A673 (cell line): ENCODE data around the gene TRNAU1AP. TPM values are rescaled to one million over a fixed set of nuclear protein-coding genes. Genes with fewer than 3 reads are reported as not detected.
"Not testable (repeated sequence)": the region's sequence is repeated elsewhere in the genome, so short reads cannot be mapped to it uniquely, and the experiment has no call there.

ENCODE experiments used
- BruUV-seq: library from RNA; stranded (reverse); fragments of 400-500 nt; replicated peaks from 2 replicates; lab custom pipeline; 2021; lab: Mats Ljungman, UMichigan
- CTCF ChIA-PET: fragments of 300-600 bp; sonication (Branson Sonifier 250); formaldehyde crosslinking; loops from one replicate; lab custom pipeline; 2022; ENCODE audit warnings: antibody characterized with exemption; lab: Charles Lee
- POLR2A ChIA-PET: fragments of 300-600 bp; sonication (Branson Sonifier 250); formaldehyde crosslinking; loops from one replicate; lab custom pipeline; 2022; ENCODE audit warnings: antibody characterized with exemption; ENCODE audit not compliant: low non-redundant PET; lab: Charles Lee
- DNase-seq: peaks from one replicate; pipeline ENCODE4 v3.0.0-alpha.2; 2015; ENCODE audit warnings: low spot score
- H3K27ac ChIP-seq: fragments of 200-600 bp; sonication (generic); 2 replicates; pipeline ENCODE4 v1.5.1; 2016; ENCODE audit warnings: mixed run types, low read depth, mild to moderate bottlenecking, mixed read lengths, antibody characterized with exemption, low read length; ENCODE audit not compliant: poor library complexity, severe bottlenecking
- H3K27me3 ChIP-seq: fragments of 200-600 bp; sonication (generic); replicated peaks from 2 replicates; pipeline ENCODE4 v1.6.1; 2017; ENCODE audit warnings: mixed run types, low read depth, mild to moderate bottlenecking, mixed read lengths, antibody characterized with exemption, low read length; ENCODE audit not compliant: insufficient read depth, poor library complexity
- H3K36me3 ChIP-seq: fragments of 200-600 bp; sonication (generic); 2 replicates; pipeline ENCODE4 v1.6.1; 2016; ENCODE audit warnings: mixed run types, mild to moderate bottlenecking, mixed read lengths, antibody characterized with exemption, low read length; ENCODE audit not compliant: insufficient read depth, poor library complexity, severe bottlenecking
- H3K4me1 ChIP-seq: fragments of 200-600 bp; sonication (generic); 2 replicates; pipeline ENCODE4 v1.6.1; 2017; ENCODE audit warnings: mixed run types, mild to moderate bottlenecking, mixed read lengths, antibody characterized with exemption, low read length; ENCODE audit not compliant: insufficient read depth, poor library complexity, severe bottlenecking
- H3K4me3 ChIP-seq: fragments of 200-600 bp; sonication (generic); 2 replicates; pipeline ENCODE4 v1.5.1; 2016; ENCODE audit warnings: low read depth, mixed run types, mild to moderate bottlenecking, mixed read lengths, low read length; ENCODE audit not compliant: poor library complexity, severe bottlenecking
- H3K9me3 ChIP-seq: fragments of 200-600 bp; sonication (generic); 2 replicates; pipeline ENCODE4 v1.6.1; 2016; ENCODE audit warnings: mixed run types, low read depth, mild to moderate bottlenecking, mixed read lengths, antibody characterized with exemption, low read length; ENCODE audit not compliant: poor library complexity, severe bottlenecking
- EZH2 ChIP-seq: fragments of 200-600 bp; sonication (generic); IDR thresholded peaks from 2 replicates; pipeline ENCODE4 v1.6.1; 2017; ENCODE audit warnings: borderline replicate concordance, low read depth, mild to moderate bottlenecking, mixed read lengths, antibody characterized with exemption, low read length; ENCODE audit not compliant: poor library complexity, severe bottlenecking
- intact Hi-C: fragments of 100-400 bp; cut with micrococcal nuclease; formaldehyde crosslinking; loops from one replicate; pipeline ENCODE4 v1.10.0; 2022; ENCODE audit not compliant: unreplicated experiment
- total RNA-seq: library from RNA; stranded (reverse); gene quantifications from 2 replicates; pipeline ENCODE4 v1.2.3, GENCODE V29; 2021
- TF ChIP-seq, protein P1 (sequence below): fragments of 300-800, 200-600 bp; sonication (generic); conservative IDR thresholded peaks from 2 replicates; pipeline ENCODE4 v1.5.1; 2017; ENCODE audit warnings: low read depth, mild to moderate bottlenecking, antibody characterized with exemption, low read length, moderate library complexity, mixed read lengths

The TRNAU1AP gene
- total RNA-seq, 1 experiment from 2014 or later, result 33.8 TPM

DNA sequence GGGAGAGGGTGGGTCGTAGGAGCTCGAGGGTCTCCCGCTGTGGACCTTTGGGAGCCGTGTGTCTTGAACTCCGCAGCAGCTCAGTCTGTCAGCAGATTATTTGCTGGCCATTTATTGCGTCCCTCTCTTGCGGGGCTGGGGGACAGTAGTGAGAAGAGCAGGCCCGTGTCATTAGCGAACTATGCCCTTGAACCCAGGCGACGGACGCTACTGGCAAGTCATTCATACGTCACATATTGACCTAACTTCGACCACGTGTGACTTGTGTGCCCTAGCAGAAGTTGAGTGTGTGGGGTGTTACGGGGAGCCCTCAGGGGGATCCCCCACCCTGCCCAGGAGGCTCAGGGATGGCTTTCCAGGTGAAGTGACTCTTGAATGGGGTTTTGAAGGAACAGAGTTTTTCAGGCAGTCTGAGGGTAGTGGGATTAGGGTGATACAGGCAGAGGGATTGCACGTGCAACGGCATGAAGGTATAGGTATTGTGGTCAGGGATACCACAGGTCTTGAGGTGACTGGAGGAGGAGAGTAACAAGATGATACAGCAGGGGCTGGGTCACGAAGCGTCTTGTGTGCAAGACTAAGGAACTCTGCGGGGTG is 34.0 kb upstream of the TRNAU1AP start:
- BruUV-seq, result TSS peak; percentile 29
- TF ChIP-seq, protein P1, sequence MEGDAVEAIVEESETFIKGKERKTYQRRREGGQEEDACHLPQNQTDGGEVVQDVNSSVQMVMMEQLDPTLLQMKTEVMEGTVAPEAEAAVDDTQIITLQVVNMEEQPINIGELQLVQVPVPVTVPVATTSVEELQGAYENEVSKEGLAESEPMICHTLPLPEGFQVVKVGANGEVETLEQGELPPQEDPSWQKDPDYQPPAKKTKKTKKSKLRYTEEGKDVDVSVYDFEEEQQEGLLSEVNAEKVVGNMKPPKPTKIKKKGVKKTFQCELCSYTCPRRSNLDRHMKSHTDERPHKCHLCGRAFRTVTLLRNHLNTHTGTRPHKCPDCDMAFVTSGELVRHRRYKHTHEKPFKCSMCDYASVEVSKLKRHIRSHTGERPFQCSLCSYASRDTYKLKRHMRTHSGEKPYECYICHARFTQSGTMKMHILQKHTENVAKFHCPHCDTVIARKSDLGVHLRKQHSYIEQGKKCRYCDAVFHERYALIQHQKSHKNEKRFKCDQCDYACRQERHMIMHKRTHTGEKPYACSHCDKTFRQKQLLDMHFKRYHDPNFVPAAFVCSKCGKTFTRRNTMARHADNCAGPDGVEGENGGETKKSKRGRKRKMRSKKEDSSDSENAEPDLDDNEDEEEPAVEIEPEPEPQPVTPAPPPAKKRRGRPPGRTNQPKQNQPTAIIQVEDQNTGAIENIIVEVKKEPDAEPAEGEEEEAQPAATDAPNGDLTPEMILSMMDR, result no peak
- TF ChIP-seq EZH2, result no peak
- intact Hi-C loops, result loop anchor here (2.0 to 10.0 kb wide), 4 partner anchors 63 to 358 kb away; no protein-coding TSS in a partner anchor
- ChIA-PET CTCF (interaction anchor here (0.5 to 2.4 kb wide), 4 partner anchors 63 to 358 kb away, joined by 3 to 8 read pairs (median 6); no protein-coding TSS in a partner anchor), POLR2A (interaction anchor here (0.5 kb wide), 1 partner anchor 430 kb away, joined by 3 read pairs; the partner anchor contains the start of gene EYA3)
- no peak for DNase-seq
- Histone ChIP-seq H3K4me3 (peak overlapping the region; percentile 66), H3K27me3 (no peaks in the 10 kb centered on the region), H3K9me3 (no peaks in the 10 kb centered on the region), H3K36me3 (peaks cover 9% of the 10 kb centered on the region), H3K4me1 (peaks cover 18% of the 10 kb centered on the region), H3K27ac (peak overlapping the region; percentile 96)

DNA sequence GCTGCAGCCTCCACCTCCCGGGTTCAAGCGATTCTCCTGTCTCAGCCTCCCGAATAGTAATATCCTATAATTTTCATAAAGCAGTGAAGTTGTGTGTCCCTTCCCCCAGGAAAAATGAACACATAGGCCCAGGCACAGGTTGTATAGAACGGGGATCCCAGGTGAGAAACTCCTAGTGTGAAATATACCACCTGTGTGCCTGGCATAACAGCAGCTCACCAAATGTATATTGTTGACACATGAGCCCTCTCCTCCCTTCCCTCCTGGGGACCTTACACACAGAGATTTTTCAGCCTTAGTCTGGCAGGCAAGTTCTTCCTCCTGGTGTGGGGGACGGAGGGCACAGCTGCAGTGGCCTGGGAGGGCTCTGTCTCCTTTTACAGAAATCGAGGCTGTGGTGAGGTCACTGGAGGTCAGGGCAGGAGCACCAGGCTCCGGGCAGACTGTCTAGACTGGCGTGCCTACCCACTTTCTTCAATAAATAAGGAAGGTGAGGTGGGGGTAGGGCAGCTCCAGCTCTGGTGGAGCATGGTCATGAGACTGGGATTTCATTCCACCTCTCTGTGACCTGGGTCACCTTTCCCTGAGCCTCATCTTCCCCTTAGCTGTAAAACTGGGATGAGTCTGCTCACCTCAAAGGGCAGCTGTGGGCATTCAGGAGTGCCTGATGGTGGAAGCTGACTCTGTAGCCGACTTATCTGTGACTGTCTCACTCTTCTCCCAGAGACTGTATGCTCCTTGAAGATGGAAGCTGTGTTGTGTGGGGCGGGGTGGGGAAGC is 32.7 kb upstream of the TRNAU1AP start:
- Histone ChIP-seq H3K27ac (peak overlapping the region; percentile 46), H3K4me1 (peaks cover 18% of the 10 kb centered on the region), H3K27me3 (no peaks in the 10 kb centered on the region), H3K4me3 (peak overlapping the region; percentile 66), H3K36me3 (peaks cover 13% of the 10 kb centered on the region), H3K9me3 (no peaks in the 10 kb centered on the region)
- POLR2A ChIA-PET, result no interaction called here
- intact Hi-C loops, result loop anchor here (2.0 to 10.0 kb wide), 4 partner anchors 62 to 357 kb away; no protein-coding TSS in a partner anchor
- CTCF ChIA-PET, result interaction anchor here (0.5 kb wide), 1 partner anchor 217 kb away, joined by 4 read pairs; the partner anchor contains the start of gene YTHDF2
- DNase-seq, result no peak
- BruUV-seq, result no TSS peak
- TF ChIP-seq EZH2, result no peak
- TF ChIP-seq, protein P1, result no peak

DNA sequence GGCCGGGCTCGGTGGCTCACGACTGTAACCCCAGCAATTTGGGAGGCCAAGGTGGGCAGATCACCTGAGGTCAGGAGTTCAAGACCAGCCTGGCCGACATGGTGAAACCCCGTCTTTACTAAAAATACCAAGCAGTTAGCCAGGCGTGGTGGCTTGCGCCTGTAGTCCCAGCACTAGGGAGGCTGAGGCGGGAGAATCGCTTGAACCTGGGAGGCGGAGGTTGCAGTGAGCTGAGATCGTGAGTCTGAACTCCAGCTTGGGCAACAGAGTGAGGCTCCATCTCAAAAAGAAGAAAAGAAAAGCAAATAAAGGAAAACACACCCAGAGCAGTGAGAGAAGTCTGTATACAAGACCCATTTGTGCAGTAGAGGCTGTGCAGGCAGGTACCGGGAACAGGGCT is 32.1 kb upstream of the TRNAU1AP start:
- H3K9me3 ChIP-seq, DNase-seq, intact Hi-C loops, CTCF ChIA-PET, H3K27me3 ChIP-seq, POLR2A ChIA-PET, BruUV-seq, H3K4me3 ChIP-seq: not testable (repeated sequence)
- Histone ChIP-seq H3K36me3 (peaks cover 13% of the 10 kb centered on the region), H3K4me1 (peaks cover 18% of the 10 kb centered on the region), H3K27ac (peak overlapping the region; percentile 46)
